Stimulated activated naive CD8-positive, alpha-beta T cell treated with anti-CD3 and anti-CD28 coated beads, Interleukin-15, amount 100 ng/mL, for 72 hours (primary cell): Measurements from ENCODE around the gene ATP11B.
"Not testable (repeated sequence)": the region's sequence is repeated elsewhere in the genome, so short reads cannot be mapped to it uniquely, and the experiment has no call there.

Experiments
- ATAC-seq: fragments of 150-1000 bp; cut with Tn5 transposase; 2 replicates; pipeline ENCODE4 v1.10.0; 2021; ENCODE audit warnings: mild to moderate bottlenecking, moderate library complexity
- DNase-seq, 2 donors: peaks; one replicate each; pipeline ENCODE4 v3.0.0; 2021 to 2022
- H3K27ac Mint-ChIP-seq, 2 donors: one replicate each; pipeline ENCODE4 v1.8.0; 2022; ENCODE audit warnings: mild to moderate bottlenecking in 2 of 2, mixed read lengths in 2 of 2, moderate library complexity in 2 of 2
- H3K27me3 Mint-ChIP-seq: one replicate; pipeline ENCODE4 v1.8.0; 2022; ENCODE audit warnings: mixed read lengths
- H3K4me1 Mint-ChIP-seq: one replicate; pipeline ENCODE4 v1.8.0; 2022; ENCODE audit warnings: mild to moderate bottlenecking, mixed read lengths
- H3K4me3 Mint-ChIP-seq, 2 donors: one replicate each; pipeline ENCODE4 v1.8.0; 2022; ENCODE audit warnings: mild to moderate bottlenecking in 2 of 2, mixed read lengths in 2 of 2, moderate library complexity in 1 of 2
- H3K9me3 Mint-ChIP-seq, 2 donors: one replicate each; pipeline ENCODE4 v1.8.0; 2022; ENCODE audit warnings: mixed read lengths in 2 of 2

The ATP11B gene

DNA sequence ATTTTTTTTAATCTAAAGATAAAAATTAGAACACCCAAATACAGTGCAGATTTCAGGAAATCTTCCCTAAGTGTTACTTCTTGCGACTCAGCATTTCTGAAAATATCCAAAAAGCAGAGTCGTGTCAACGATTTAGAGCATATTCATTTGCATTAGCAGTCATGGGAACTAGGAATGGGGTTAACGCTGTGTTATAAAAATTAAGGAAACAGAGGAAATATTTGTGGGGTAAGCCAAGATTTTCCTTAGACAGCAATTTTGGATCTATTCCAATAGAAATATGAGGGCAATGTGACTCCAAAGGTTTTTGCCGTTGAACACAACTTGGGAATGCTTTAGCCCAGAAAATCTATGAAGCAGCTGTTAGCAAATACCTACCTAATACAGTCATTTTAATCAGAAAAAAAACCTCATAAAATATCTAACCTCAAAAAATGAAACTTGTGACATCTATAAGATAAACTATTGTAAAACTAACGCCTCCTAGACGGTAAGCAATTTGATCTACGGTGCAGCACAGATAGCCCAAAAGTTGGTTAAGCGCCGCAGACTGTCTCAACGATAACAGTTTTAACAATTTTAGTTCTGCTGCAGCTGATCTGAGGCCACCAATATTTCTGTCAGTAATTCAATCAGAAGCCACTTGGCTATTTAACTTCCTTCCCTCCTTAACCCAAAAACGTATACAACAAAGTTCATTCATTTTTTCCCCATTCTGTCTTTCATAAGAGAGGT is 5.8 kb upstream of the ATP11B start:
- ATAC-seq (no peak), DNase-seq (no peak)
- Mint-ChIP-seq H3K4me1 (peaks cover 6% of the 10 kb centered on the region), H3K4me3 (no peak overlapping the region), H3K9me3 (no peaks in the 10 kb centered on the region), H3K27ac (no peak overlapping the region), H3K27me3 (peaks cover 15% of the 10 kb centered on the region)

DNA sequence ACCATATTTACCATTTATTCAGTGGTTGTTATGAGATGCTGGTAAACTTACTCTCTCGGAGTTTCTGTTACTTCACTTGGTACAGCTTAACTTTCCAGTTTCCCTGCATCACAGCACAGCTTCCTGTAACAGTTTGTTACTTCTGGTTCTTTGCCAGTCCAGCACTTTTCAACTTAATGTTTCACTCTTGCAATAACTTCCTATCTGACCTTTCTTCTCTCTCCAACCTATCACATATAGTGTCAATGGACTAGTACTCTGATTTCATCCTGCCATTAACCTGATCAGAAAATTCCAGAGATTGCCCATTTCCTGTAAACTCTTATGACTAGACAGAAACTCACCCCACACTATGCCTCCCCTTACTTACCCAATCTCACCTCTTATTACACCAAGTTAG is 3.9 kb upstream of the ATP11B start:
- no peak overlapping the region for H3K4me3 Mint-ChIP-seq
- H3K27ac Mint-ChIP-seq, result no peak overlapping the region
- peak; percentile 2 for ATAC-seq
- DNase-seq, result no peak
- no peaks in the 10 kb centered on the region for H3K4me1 Mint-ChIP-seq
- H3K27me3 Mint-ChIP-seq, result peaks cover 8% of the 10 kb centered on the region
- H3K9me3 Mint-ChIP-seq, result no peaks in the 10 kb centered on the region

- Mint-ChIP-seq H3K9me3 (no peaks in the 10 kb centered on the region), H3K27ac (no peak overlapping the region), H3K4me1 (peaks cover 2% of the 10 kb centered on the region), H3K27me3 (peaks cover 8% of the 10 kb centered on the region), H3K4me3 (no peak overlapping the region)
- ATAC-seq, result no peak
- no peak for DNase-seq
These were observed 2.7 kb upstream of the ATP11B start for GRCh38 chr3:182790612-182791011.

DNA sequence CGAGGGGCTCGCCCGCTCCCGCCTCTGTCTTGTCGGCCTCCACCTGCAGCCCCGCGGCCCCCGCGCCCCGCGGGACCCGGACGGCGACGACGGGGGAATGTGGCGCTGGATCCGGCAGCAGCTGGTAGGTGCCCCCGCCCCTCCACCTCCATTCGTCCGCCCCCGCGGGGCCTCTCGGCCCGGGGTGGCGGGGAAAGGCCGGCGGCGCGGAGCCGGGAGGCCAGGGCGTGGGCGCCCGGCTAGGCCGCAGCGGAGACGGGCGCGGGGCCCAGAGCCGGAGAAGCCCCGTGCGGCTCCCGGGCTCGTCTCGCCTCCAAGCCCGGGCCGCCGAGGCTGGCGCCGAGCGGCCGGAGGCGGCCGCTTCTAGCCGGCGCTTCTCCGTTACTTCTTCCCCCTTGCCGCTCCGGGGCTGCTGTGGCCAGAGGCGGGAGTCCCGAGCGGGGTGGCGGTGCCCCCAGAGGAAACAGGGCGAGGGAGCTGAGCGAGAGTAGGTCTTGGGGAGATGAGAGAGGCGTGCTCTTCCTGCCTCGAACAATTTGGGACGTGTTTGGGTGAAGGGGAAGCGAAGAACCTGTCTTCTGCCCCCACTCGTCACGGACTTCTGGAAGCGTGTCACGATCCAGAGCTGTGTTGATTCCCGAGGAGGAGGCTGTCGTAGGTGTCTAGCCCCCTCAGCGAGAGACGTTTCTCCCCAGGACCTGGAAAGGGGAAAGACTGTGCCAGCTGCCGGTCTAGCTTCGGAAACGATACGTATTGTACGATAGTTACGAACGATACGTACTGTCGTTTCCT is 555 bp downstream of the ATP11B start:
- DNase-seq (peak in 1 of 2 donors; percentile 70), ATAC-seq (peak; percentile 66)
- Mint-ChIP-seq H3K9me3 (no peaks in the 10 kb centered on the region), H3K27me3 (no peaks in the 10 kb centered on the region), H3K27ac (peak overlapping the region; percentile 96), H3K4me1 (peaks cover 29% of the 10 kb centered on the region), H3K4me3 (peak overlapping the region; percentile 88 to 89)

- ATAC-seq, result no peak
- no peak for DNase-seq
- Mint-ChIP-seq H3K27me3 (no peaks in the 10 kb centered on the region), H3K27ac (peak overlapping the region; percentile 96), H3K4me1 (peaks cover 34% of the 10 kb centered on the region), H3K9me3 (no peaks in the 10 kb centered on the region), H3K4me3 (peak overlapping the region; percentile 88 to 89)
These were observed 1.4 kb downstream of the ATP11B start for GRCh38 chr3:182794455-182795388.

GRCh38 chr3:182795389-182795782 is 2.1 kb downstream of the ATP11B start:
- ATAC-seq, result peak; percentile 34
- Mint-ChIP-seq H3K4me1 (peaks cover 34% of the 10 kb centered on the region), H3K9me3 (no peaks in the 10 kb centered on the region), H3K4me3 (peak overlapping the region; percentile 88 to 89), H3K27ac (peak overlapping the region; percentile 96), H3K27me3 (no peaks in the 10 kb centered on the region)
- DNase-seq, result peak; percentile 17 to 41

DNA sequence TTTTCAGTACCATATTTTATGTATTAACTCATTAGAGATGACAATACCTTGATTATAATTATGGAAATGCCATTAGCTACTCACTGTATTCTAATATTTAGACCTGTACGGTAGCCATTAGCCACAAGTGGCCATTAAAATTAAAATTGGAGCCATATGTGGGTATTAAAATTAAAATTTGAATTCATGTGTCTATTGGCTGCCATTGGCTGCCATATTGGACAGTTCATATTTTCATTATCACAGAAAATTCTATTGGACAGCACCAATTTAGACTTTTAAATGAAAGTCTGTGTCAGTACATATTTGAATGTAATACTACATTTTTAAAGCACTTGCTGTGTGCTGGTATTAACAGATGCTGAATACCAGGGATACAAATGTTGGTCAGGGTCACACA is 3.0 kb downstream of the ATP11B start:
- Mint-ChIP-seq H3K4me1 (peaks cover 34% of the 10 kb centered on the region), H3K27me3 (no peaks in the 10 kb centered on the region), H3K27ac (no peak overlapping the region), H3K9me3 (no peaks in the 10 kb centered on the region), H3K4me3 (peak overlapping the region; percentile 51 to 89)
- DNase-seq (no peak), ATAC-seq (no peak)

DNA sequence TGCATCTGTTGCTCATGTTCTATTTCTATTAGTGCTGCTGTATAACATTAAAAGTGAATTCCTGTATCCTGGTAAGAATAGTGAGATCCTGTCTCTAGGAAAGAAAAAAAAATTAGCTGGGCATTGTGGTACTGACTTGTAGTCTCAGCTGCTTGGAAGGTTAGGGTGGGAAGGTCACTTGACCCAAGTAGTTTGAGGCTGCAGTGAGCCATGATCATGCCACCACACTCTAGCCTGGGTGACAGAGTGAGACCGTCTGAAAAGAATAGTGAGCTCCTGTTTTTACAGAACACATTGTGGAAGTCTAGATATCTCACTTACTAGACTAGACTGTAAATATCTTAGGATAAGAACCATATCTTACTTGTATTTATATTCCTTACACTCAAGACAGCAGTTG is 4.6 kb downstream of the ATP11B start:
- Mint-ChIP-seq H3K4me3 (peak overlapping the region in 1 of 2 donors; percentile 17), H3K27me3 (no peaks in the 10 kb centered on the region), H3K27ac (no peak overlapping the region), H3K9me3 (no peaks in the 10 kb centered on the region), H3K4me1 (peaks cover 45% of the 10 kb centered on the region)
- ATAC-seq, result no peak
- DNase-seq, result no peak

DNA sequence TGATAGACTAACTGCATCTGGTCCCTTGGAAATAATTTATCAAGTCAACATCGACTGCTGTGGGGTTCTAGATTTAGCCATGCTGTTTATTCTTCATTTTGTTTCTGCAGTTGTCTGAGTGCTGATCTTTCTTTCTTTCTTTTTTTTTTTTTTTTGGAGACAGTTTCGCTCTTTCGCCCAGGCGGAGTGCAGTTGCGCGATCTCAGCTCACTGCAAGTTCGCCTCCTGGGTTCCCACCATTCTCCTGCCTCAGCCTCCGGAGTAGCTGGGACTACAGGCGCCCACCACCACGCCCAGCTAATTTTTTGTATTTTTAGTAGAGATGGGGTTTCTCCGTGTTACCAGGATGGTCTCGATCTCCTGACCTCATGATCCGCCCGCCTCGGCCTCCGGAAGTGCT is 5.8 kb downstream of the ATP11B start:
- not testable (repeated sequence) for ATAC-seq, H3K4me3 Mint-ChIP-seq, H3K9me3 Mint-ChIP-seq, H3K27ac Mint-ChIP-seq, DNase-seq, H3K27me3 Mint-ChIP-seq
- H3K4me1 Mint-ChIP-seq, result peaks cover 50% of the 10 kb centered on the region

DNA sequence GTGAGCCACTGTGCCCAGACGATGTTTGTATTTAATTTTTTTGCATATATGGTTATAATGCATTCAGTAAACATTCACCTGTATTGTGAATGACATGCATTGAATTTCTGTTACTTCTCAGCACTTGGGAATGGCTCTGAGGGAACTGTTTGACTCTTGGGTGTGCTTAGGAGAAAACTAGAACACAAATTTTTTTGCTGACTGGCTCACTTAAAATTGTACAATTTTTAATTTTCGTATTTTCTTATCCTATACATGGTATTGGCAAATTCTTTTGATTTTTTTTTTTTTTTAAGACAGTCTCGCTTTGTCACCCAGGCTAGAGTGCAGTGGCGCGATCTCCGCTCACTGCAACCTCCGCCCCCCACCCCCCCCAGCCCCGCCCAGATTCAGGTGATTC is 7.2 kb downstream of the ATP11B start:
- DNase-seq, result no peak
- ATAC-seq, result no peak
- Mint-ChIP-seq H3K4me3 (no peak overlapping the region), H3K27ac (no peak overlapping the region), H3K4me1 (peaks cover 58% of the 10 kb centered on the region), H3K27me3 (no peaks in the 10 kb centered on the region), H3K9me3 (no peaks in the 10 kb centered on the region)

DNA sequence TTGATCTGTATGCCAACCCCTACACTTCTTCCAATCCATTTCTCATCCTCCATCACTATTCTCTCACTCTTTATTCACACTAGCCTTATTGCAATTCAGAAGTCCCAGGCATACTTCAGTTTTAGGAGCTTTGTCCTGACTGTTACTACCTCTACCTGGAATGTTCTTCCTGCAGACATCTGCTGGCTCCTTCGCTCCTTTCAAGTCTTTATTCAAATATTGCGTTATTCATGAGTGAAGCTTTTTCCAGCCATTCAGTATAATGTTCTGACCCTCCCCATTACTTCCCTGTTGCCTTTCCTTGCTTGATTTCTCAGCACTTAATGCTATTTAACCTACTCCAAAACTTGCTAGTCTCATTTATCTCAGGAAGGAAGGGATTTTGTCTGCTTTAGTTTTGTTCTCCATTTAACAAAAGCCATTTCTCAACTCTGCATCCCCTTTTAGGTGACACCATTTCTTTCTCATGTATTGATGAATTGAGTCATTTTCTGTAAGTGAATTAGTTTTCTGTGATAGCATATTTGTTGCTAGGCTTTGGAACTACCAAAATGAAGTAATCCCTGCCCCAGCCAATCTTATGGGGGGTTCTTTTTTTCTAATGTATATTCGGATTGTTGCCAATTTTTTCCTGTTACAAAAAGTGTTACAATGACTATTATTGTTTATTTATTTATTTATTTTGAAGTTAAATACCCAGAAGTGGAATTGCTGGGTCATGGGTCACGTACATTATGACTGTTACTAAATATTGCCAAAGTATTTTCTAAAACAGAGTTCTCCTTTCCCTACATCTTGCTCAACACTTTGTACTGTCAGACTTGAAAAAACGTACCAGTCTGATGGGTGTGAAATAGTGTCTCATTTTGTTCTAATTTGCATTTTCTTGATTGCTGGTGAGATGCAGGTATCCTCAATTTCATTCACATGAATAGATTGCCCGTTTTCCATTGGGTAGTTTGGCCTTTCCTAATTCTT is 9.4 kb downstream of the ATP11B start:
- H3K9me3 Mint-ChIP-seq, result no peaks in the 10 kb centered on the region
- DNase-seq (no peak), ATAC-seq (no peak)
- peaks cover 55% of the 10 kb centered on the region for H3K4me1 Mint-ChIP-seq
- H3K27me3 Mint-ChIP-seq, result no peaks in the 10 kb centered on the region
- no peak overlapping the region for H3K4me3 Mint-ChIP-seq
- H3K27ac Mint-ChIP-seq, result peak overlapping the region in 1 of 2 donors; percentile 9

- DNase-seq, result no peak
- Mint-ChIP-seq H3K4me3 (no peak overlapping the region), H3K4me1 (peaks cover 52% of the 10 kb centered on the region), H3K9me3 (no peaks in the 10 kb centered on the region), H3K27ac (peak overlapping the region in 1 of 2 donors; percentile 69), H3K27me3 (no peaks in the 10 kb centered on the region)
- peak; percentile 53 for ATAC-seq
These were observed 10.3 kb downstream of the ATP11B start for GRCh38 chr3:182803596-182803995.

DNA sequence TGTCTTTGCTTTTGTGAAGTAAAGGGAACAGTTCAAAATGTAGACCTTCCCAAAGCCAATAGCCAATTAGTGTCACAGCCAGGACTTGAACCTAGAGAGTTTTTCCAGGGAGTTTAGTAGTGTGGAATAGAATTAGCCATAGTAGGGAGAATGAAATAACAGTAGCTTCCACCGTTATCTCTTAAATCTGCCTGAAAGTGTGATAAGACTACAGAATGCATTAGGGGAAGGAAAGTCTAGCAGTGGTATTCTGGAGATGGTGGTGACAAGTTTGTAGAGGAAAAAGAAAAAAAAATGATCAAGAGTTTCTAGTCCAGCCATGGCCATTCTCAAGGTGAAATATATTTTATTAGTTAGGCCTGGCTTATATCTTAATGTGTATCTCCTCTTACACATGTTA is 13.8 kb downstream of the ATP11B start:
- Mint-ChIP-seq H3K27me3 (no peaks in the 10 kb centered on the region), H3K9me3 (no peaks in the 10 kb centered on the region), H3K4me3 (no peak overlapping the region), H3K27ac (no peak overlapping the region), H3K4me1 (peaks cover 63% of the 10 kb centered on the region)
- ATAC-seq (no peak), DNase-seq (no peak)

GRCh38 chr3:182808041-182808770 is 14.9 kb downstream of the ATP11B start:
- no peak for DNase-seq
- H3K27ac Mint-ChIP-seq, result no peak overlapping the region
- no peak for ATAC-seq
- H3K9me3 Mint-ChIP-seq, result no peaks in the 10 kb centered on the region
- no peak overlapping the region for H3K4me3 Mint-ChIP-seq
- H3K4me1 Mint-ChIP-seq, result peaks cover 60% of the 10 kb centered on the region
- no peaks in the 10 kb centered on the region for H3K27me3 Mint-ChIP-seq
